ENCODE results near the gene SLC24A5.

DNA sequence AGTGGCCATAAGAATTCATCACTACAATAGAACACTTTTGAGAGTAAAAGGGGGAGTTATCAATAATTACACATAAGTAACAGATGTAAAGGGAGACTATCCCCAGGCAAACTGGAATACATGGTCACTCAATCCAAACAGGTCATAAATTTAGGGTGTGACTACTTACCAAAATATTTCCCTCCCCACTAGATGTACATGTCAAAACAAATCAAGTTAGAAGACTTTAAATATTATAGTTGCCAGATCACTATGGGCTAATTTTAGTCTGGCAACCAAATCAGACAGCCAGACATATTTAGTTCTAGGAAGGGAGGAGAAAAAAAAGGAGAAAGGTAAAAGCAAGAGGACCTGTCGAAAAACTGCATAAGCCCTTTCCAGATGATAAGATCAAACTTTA, 23.1 kb downstream of the SLC24A5 start:
- TF ChIP-seq, protein P1, sequence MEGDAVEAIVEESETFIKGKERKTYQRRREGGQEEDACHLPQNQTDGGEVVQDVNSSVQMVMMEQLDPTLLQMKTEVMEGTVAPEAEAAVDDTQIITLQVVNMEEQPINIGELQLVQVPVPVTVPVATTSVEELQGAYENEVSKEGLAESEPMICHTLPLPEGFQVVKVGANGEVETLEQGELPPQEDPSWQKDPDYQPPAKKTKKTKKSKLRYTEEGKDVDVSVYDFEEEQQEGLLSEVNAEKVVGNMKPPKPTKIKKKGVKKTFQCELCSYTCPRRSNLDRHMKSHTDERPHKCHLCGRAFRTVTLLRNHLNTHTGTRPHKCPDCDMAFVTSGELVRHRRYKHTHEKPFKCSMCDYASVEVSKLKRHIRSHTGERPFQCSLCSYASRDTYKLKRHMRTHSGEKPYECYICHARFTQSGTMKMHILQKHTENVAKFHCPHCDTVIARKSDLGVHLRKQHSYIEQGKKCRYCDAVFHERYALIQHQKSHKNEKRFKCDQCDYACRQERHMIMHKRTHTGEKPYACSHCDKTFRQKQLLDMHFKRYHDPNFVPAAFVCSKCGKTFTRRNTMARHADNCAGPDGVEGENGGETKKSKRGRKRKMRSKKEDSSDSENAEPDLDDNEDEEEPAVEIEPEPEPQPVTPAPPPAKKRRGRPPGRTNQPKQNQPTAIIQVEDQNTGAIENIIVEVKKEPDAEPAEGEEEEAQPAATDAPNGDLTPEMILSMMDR (conservative IDR thresholded peaks at IDR 0.05; ENCODE audit: low read depth, low read length) = no peak
- TF ChIP-seq RCOR1 (IDR thresholded peaks at IDR 0.05; ENCODE audit: insufficient replicate concordance, low read length) (no peak), SMC3 (IDR thresholded peaks at IDR 0.05; ENCODE audit: low read depth, low read length) (no peak), FOS (IDR thresholded peaks at IDR 0.05; ENCODE audit: low read depth, low read length) (no peak), POLR2A (IDR thresholded peaks at IDR 0.05; ENCODE audit: low read depth, low read length) (no peak)
